GM19397 (cell line): Measurements from ENCODE around the gene PTGR2.
A peak's percentile ranks its signal among the peaks of the same experiment; 100 is the strongest.
"Not testable (repeated sequence)": the region's sequence is repeated elsewhere in the genome, so short reads cannot be mapped to it uniquely, and the experiment has no call there.

Experiments
- ATAC-seq: cut with Tn5 transposase; IDR thresholded peaks from one replicate; pipeline ENCODE4 v1.9.1; 2021; ENCODE audit warnings: mild to moderate bottlenecking, moderate library complexity; ENCODE audit not compliant: unreplicated experiment

PTGR2 gene

GRCh38 chr14:73851567-73852382 lies at the start of gene PTGR2:
Gene PTGR2 (plus strand): TSS chr14:73851831. CDS start chr14:73858863, 7,032 bp downstream.
- peak; percentile 92 for ATAC-seq

GRCh38 chr14:73802431-73803188 lies 49.0 kb upstream of the PTGR2 start:
- ATAC-seq, result no peak

- ATAC-seq, result no peak
Observed at GRCh38 chr14:73804636-73805035, 47.0 kb upstream of the PTGR2 start.

GRCh38 chr14:73807457-73807856 lies 44.2 kb upstream of the PTGR2 start:
- ATAC-seq, result no peak

GRCh38 chr14:73809391-73809790 lies 42.2 kb upstream of the PTGR2 start:
- ATAC-seq, result no peak

GRCh38 chr14:73810478-73811163 lies 41.0 kb upstream of the PTGR2 start:
- ATAC-seq, result no peak

- no peak for ATAC-seq
Observed at GRCh38 chr14:73811164-73811503, 40.5 kb upstream of the PTGR2 start.

GRCh38 chr14:73814153-73814552 lies 37.5 kb upstream of the PTGR2 start:
- no peak for ATAC-seq

GRCh38 chr14:73815849-73816248 lies 35.8 kb upstream of the PTGR2 start:
- ATAC-seq, result no peak

GRCh38 chr14:73816393-73816816 lies 35.2 kb upstream of the PTGR2 start:
- ATAC-seq, result no peak

- ATAC-seq, result no peak
Observed at GRCh38 chr14:73817020-73817655, 34.5 kb upstream of the PTGR2 start.

- no peak for ATAC-seq
Observed at GRCh38 chr14:73818821-73819220, 32.8 kb upstream of the PTGR2 start.

- ATAC-seq, result no peak
Observed at GRCh38 chr14:73820631-73821030, 31.0 kb upstream of the PTGR2 start.

- no peak for ATAC-seq
Observed at GRCh38 chr14:73823339-73823885, 28.2 kb upstream of the PTGR2 start.

GRCh38 chr14:73824127-73824526 lies 27.5 kb upstream of the PTGR2 start:
- ATAC-seq, result no peak

GRCh38 chr14:73824536-73824935 lies 27.1 kb upstream of the PTGR2 start:
- no peak for ATAC-seq

- no peak for ATAC-seq
Observed at GRCh38 chr14:73825551-73826188, 26.0 kb upstream of the PTGR2 start.

- not testable (repeated sequence) for ATAC-seq
Observed at GRCh38 chr14:73827190-73827589, 24.4 kb upstream of the PTGR2 start.

GRCh38 chr14:73829071-73829470 lies 22.6 kb upstream of the PTGR2 start:
- ATAC-seq, result no peak
